K562 (cell line): ENCODE results near the gene RPL11. TPM values are rescaled to one million over a fixed set of nuclear protein-coding genes. Genes with fewer than 3 reads are reported as not detected.
A peak's percentile ranks its signal among the peaks of the same experiment; 100 is the strongest.

Experiments
- ARID1B ChIP-seq: fragments of 450-650 bp; IDR thresholded peaks from 2 replicates; pipeline ENCODE4 v1.6.1; 2016; ENCODE audit warnings: antibody characterized with exemption, mild to moderate bottlenecking, inconsistent platforms
- BCLAF1 ChIP-seq, 2 experiments: fragments of 450-650 bp in 1 of 2; IDR thresholded peaks; 2 replicates each; pipeline ENCODE4 v1.6.1; 2011 to 2017; ENCODE audit warnings: low read depth in 2 of 2, antibody characterized with exemption in 1 of 2, borderline replicate concordance in 1 of 2, low read length in 1 of 2, mild to moderate bottlenecking in 1 of 2, mixed read lengths in 1 of 2; ENCODE audit not compliant: control insufficient read depth in 1 of 2
- DLX4 ChIP-seq: fragments of 250-450 bp; sonication (Bioruptor Pico); IDR thresholded peaks from 2 replicates; pipeline ENCODE4 v1.6.1; 2021; ENCODE audit warnings: mild to moderate bottlenecking
- FOSL1 ChIP-seq: fragments of 200-800 bp; sonication (Bioruptor generic); conservative IDR thresholded peaks from 2 replicates; pipeline ENCODE4 v1.6.1; 2016; ENCODE audit warnings: missing genetic modification characterization, missing compliant biosample characterization
- FOXO4 ChIP-seq: fragments of 450-650 bp; formaldehyde crosslinking; IDR thresholded peaks from 2 replicates; pipeline ENCODE4 v1.4.0; 2020; ENCODE audit warnings: mild to moderate bottlenecking, moderate library complexity
- GABPB2 ChIP-seq: fragments of 250-450 bp; sonication (Bioruptor Pico); conservative IDR thresholded peaks from 2 replicates; pipeline ENCODE4 v1.5.1; 2021; ENCODE audit warnings: mild to moderate bottlenecking
- HDAC2 ChIP-seq: fragments of 450-650 bp; IDR thresholded peaks from 2 replicates; pipeline ENCODE4 v1.6.1; 2016; ENCODE audit warnings: mild to moderate bottlenecking
- JUN ChIP-seq, 2 experiments: sonication (generic) in 1 of 2; formaldehyde crosslinking in 1 of 2; IDR thresholded peaks; 2 replicates each; pipeline versions ENCODE4 v1.6.1 to v1.8.0; 2012 to 2022; ENCODE audit warnings: borderline replicate concordance in 2 of 2, mild to moderate bottlenecking in 2 of 2, improper control_type of control experiment in 1 of 2, low read depth in 1 of 2, low read length in 1 of 2, missing genetic modification reagents in 1 of 2
- MAFG ChIP-seq: fragments of 450-650 bp; conservative IDR thresholded peaks from 2 replicates; pipeline ENCODE4 v1.6.1; 2016; ENCODE audit warnings: missing genetic modification characterization, missing compliant biosample characterization
- NFE2L1 ChIP-seq: fragments of 450-650 bp; IDR thresholded peaks from 2 replicates; pipeline ENCODE4 v1.6.1; 2016; ENCODE audit warnings: missing genetic modification characterization, low read depth, mild to moderate bottlenecking, missing compliant biosample characterization, moderate library complexity, borderline replicate concordance
- SFPQ ChIP-seq: fragments of 200-400 bp; formaldehyde crosslinking; IDR thresholded peaks from 2 replicates; pipeline ENCODE4 v1.6.1; 2017; ENCODE audit warnings: mild to moderate bottlenecking, low read depth, low read length, moderate library complexity
- STAT5A ChIP-seq: IDR thresholded peaks from 2 replicates; pipeline ENCODE4 v1.6.1; 2012; ENCODE audit warnings: low read length, inconsistent platforms, borderline replicate concordance
- TSC22D4 ChIP-seq: fragments of 450-650 bp; IDR thresholded peaks from 2 replicates; pipeline ENCODE4 v1.6.1; 2016; ENCODE audit warnings: missing genetic modification characterization, missing biosample characterization, control low read depth
- VEZF1 ChIP-seq: fragments of 200-800 bp; sonication (Bioruptor generic); IDR thresholded peaks from 2 replicates; pipeline ENCODE4 v1.6.1; 2017; ENCODE audit warnings: missing genetic modification characterization, missing compliant biosample characterization
- ZNF239 ChIP-seq: fragments of 250-450 bp; sonication (Bioruptor Pico); IDR thresholded peaks from 2 replicates; pipeline ENCODE4 v1.4.0; 2020; ENCODE audit warnings: mild to moderate bottlenecking
- ZNF707 ChIP-seq: fragments of 250-450 bp; sonication (Bioruptor Pico); conservative IDR thresholded peaks from 2 replicates; pipeline ENCODE4 v1.8.0; 2022; ENCODE audit warnings: inconsistent platforms, mild to moderate bottlenecking, moderate library complexity
- ZSCAN32 ChIP-seq: fragments of 450-650 bp; formaldehyde crosslinking; IDR thresholded peaks from 2 replicates; pipeline ENCODE4 v1.4.0; 2020; ENCODE audit warnings: mild to moderate bottlenecking, moderate library complexity
- polyA plus RNA-seq, 8 experiments: library from polyadenylated mRNA; depleted of rRNA in 4 of 8; stranded (reverse) in 5 of 8; unstranded in 3 of 8; fragments of >200 nt; fragmentation: Nextera tagmentation in 2 of 8; fragmentation: Illumina TruSeq in 1 of 8; extraction: Ambion mirVana in 2 of 8; extraction: Trizol in 1 of 8; gene quantifications; 2 replicates each; pipeline versions ENCODE4 v1.2.1 to v1.2.3, GENCODE V29; 2011 to 2014; ENCODE audit warnings: inconsistent platforms in 1 of 8, missing spikeins in 1 of 8
- total RNA-seq, 7 experiments: library from RNA; depleted of rRNA in 6 of 7; stranded (reverse); fragments of >200 nt in 6 of 7; fragmentation: Illumina TruSeq in 2 of 7; extraction: Trizol in 2 of 7; gene quantifications; 2 replicates each; pipeline versions ENCODE4 v1.2.1 to v1.2.3, GENCODE V29; 2011 to 2021; ENCODE audit warnings: low replicate concordance in 1 of 7

Gene RPL11
- total and polyA plus RNA-seq, 9 of the 15 experiments (the other 6 are each of a cell fraction or from before 2014, with no cell fraction given) = 1,781 to 4,526 (median 3,111) TPM

- TF ChIP-seq VEZF1 (CRISPR knock-in tag) = no peak
- peak; percentile 62; the same call in 1 of the 2 replicates for TF ChIP-seq NFE2L1 (tag)
- no peak for TF ChIP-seq ZNF239
- no peak for TF ChIP-seq ZNF707
- no peak for TF ChIP-seq HDAC2
- no peak for TF ChIP-seq GABPB2
- TF ChIP-seq MAFG (tag) = peak; percentile 86
- TF ChIP-seq BCLAF1 (IDR thresholded peaks at IDR 0.05; ENCODE audit: borderline replicate concordance in 1 of 2, control insufficient read depth in 1 of 2, low read depth in 2 of 2, low read length in 1 of 2) = no peak
- peak; percentile 80 for TF ChIP-seq JUN (IDR thresholded peaks at IDR 0.05; ENCODE audit: borderline replicate concordance, low read depth, low read length)
- no peak for TF ChIP-seq JUN (CRISPR knock-in tag; IDR thresholded peaks at IDR 0.05; ENCODE audit: borderline replicate concordance)
- TF ChIP-seq SFPQ = no peak
- no peak for TF ChIP-seq STAT5A
- TF ChIP-seq FOXO4 = no peak
- no peak for TF ChIP-seq DLX4
- no peak for TF ChIP-seq TSC22D4 (tag)
- TF ChIP-seq ZSCAN32 = no peak
- TF ChIP-seq FOSL1 (tag) = peak; percentile 72
- peak; percentile 51; the same call in 1 of the 2 replicates for TF ChIP-seq ARID1B
Observed at GRCh38 chr1:23732363-23733224, 41.0 kb downstream of the RPL11 start (continued).
